Lower leg skin (tissue), 3 donors: ENCODE measurements around the gene C22orf23.

Source experiments
- POLR2A ChIP-seq, 2 donors: fragments of 450-650 bp; IDR thresholded peaks; one replicate each; pipeline ENCODE4 v1.6.1; 2016 to 2017; ENCODE audit warnings: antibody characterized with exemption in 2 of 2, mild to moderate bottlenecking in 1 of 2, moderate library complexity in 1 of 2
- TF ChIP-seq, protein P1 (sequence below), 3 donors: fragments of 450-650 bp; IDR thresholded peaks; one replicate each; pipeline ENCODE4 v1.5.1; 2016; ENCODE audit warnings: antibody characterized with exemption in 3 of 3, mild to moderate bottlenecking in 3 of 3, moderate library complexity in 2 of 3

DNA sequence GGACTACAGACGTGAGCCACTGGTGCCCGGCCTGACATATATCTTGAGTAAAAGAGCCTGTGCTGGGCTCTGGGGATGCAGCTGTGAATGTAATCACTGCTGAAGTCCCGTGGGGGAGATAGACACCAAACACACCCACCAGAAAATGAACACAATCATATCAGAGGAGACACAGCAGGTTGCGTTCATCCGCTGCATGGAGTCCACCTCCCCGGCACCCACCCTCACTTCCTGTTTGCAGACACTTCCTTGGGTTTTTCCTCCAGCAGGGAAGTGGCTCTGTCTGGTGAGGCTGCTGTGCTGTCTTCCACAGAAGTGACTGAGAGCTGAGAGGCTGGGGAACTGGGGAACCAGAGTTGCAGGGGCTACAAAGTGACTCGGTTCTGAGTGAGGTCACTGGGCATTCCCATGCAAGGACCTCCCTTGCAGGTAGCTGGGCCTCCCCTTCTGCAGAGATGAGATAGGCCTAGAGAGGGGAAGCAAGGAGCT, 40.1 kb downstream of the C22orf23 start:
- TF ChIP-seq, protein P1, sequence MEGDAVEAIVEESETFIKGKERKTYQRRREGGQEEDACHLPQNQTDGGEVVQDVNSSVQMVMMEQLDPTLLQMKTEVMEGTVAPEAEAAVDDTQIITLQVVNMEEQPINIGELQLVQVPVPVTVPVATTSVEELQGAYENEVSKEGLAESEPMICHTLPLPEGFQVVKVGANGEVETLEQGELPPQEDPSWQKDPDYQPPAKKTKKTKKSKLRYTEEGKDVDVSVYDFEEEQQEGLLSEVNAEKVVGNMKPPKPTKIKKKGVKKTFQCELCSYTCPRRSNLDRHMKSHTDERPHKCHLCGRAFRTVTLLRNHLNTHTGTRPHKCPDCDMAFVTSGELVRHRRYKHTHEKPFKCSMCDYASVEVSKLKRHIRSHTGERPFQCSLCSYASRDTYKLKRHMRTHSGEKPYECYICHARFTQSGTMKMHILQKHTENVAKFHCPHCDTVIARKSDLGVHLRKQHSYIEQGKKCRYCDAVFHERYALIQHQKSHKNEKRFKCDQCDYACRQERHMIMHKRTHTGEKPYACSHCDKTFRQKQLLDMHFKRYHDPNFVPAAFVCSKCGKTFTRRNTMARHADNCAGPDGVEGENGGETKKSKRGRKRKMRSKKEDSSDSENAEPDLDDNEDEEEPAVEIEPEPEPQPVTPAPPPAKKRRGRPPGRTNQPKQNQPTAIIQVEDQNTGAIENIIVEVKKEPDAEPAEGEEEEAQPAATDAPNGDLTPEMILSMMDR (IDR thresholded peaks at IDR 0.05), result no peak
- no peak for TF ChIP-seq POLR2A (IDR thresholded peaks at IDR 0.05)
